PFSK-1 (cell line): ENCODE measurements around the gene NLRC3.

Experiments
- REST ChIP-seq, 2 experiments: IDR thresholded peaks; 2 replicates each; pipeline versions ENCODE4 v1.6.1 to v1.8.0; 2011 to 2012; ENCODE audit warnings: low read depth in 2 of 2, low read length in 2 of 2, control low read depth in 1 of 2, inconsistent platforms in 1 of 2, mild to moderate bottlenecking in 1 of 2, moderate library complexity in 1 of 2; ENCODE audit not compliant: insufficient read depth in 1 of 2
- TAF1 ChIP-seq: IDR thresholded peaks from 2 replicates; pipeline ENCODE4 v1.6.1; 2012; ENCODE audit warnings: low read length, control low read depth, borderline replicate concordance; ENCODE audit not compliant: insufficient read depth

DNA sequence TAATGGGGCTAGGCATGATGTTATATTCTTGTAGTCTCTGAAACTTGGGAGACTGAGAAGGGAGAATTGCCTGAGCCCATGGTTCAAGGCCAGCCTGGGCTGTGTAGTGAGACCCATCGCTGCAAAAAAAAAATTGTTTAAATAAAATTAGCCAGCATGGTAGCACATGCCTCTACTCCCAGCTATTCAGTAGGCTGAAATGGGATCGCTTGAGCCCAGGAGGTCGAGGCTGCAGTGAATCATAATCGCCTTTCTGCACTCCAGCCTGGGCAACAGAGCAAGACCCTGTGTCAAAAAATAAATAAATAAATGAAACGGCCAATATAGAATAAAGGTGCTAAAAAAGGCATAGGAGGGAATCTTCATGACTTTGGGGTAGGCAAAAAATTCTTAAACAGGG, 48.1 kb upstream of the NLRC3 start:
- TF ChIP-seq TAF1 (no peak), REST (IDR thresholded peaks at IDR 0.05; ENCODE audit: insufficient read depth in 1 of 2, low read depth in 2 of 2, low read length in 2 of 2) (no peak)
